Astrocyte of the spinal cord (primary cell): Measurements from ENCODE around the gene CORO2B.

Experiments
- DNase-seq: peaks from one replicate; pipeline ENCODE4 v3.0.0; 2011; ENCODE audit warnings: low read depth, low spot score
- H3K4me3 ChIP-seq: 2 replicates; pipeline ENCODE4 v1.5.1; 2011; ENCODE audit warnings: low read depth, mild to moderate bottlenecking, low read length, moderate library complexity
- CTCF ChIP-seq: IDR thresholded peaks from 2 replicates; pipeline ENCODE4 v1.5.1; 2012; ENCODE audit warnings: low read depth, mild to moderate bottlenecking, low read length, inconsistent platforms
- in situ Hi-C: cut with HindIII; loops from 2 replicates; pipeline ENCODE4 v1.10.0; 2017; ENCODE audit warnings: low sequenced_read_pairs

CORO2B gene

GRCh38 chr15:68615811-68616210, 37.0 kb downstream of the CORO2B start:
- no peak for DNase-seq
- no peak overlapping the region for H3K4me3 ChIP-seq
- in situ Hi-C loops = no loop called here
- no peak for TF ChIP-seq CTCF

- in situ Hi-C loops = no loop called here
- TF ChIP-seq CTCF = no peak
- DNase-seq = no peak
- no peak overlapping the region for H3K4me3 ChIP-seq
These were observed 37.6 kb downstream of the CORO2B start for GRCh38 chr15:68616397-68616796.

- in situ Hi-C loops = no loop called here
- DNase-seq = no peak
- no peak overlapping the region for H3K4me3 ChIP-seq
- no peak for TF ChIP-seq CTCF
These were observed 38.2 kb downstream of the CORO2B start for GRCh38 chr15:68617001-68617400.

- TF ChIP-seq CTCF = no peak
- no peak for DNase-seq
- in situ Hi-C loops = no loop called here
- H3K4me3 ChIP-seq = no peak overlapping the region
These were observed 39.0 kb downstream of the CORO2B start for GRCh38 chr15:68617777-68618176.

GRCh38 chr15:68618394-68618793, 39.6 kb downstream of the CORO2B start:
- no peak overlapping the region for H3K4me3 ChIP-seq
- in situ Hi-C loops = no loop called here
- no peak for DNase-seq
- no peak for TF ChIP-seq CTCF

GRCh38 chr15:68618908-68619698, 40.3 kb downstream of the CORO2B start:
- DNase-seq = no peak
- in situ Hi-C loops = no loop called here
- no peak for TF ChIP-seq CTCF
- H3K4me3 ChIP-seq = no peak overlapping the region
